Measurements from ENCODE around the gene CHRNA4.

GRCh38 chr20:63325554-63326313 lies 35.4 kb downstream of the CHRNA4 start:
- TF ChIP-seq CTCF (IDR thresholded peaks at IDR 0.05; ENCODE audit: low read depth, low read length) = no peak
- no peak for TF ChIP-seq EZH2phosphoT487 (IDR thresholded peaks at IDR 0.05; ENCODE audit: low read depth)

All from OCI-LY3 (cell line).